Astrocyte (in vitro differentiated cells and primary cell): ENCODE data around the gene PRKCA.

Experiments used
- EZH2 ChIP-seq: IDR thresholded peaks from 2 replicates; pipeline ENCODE4 v1.6.1; 2012; ENCODE audit warnings: mild to moderate bottlenecking, low read length, inconsistent platforms; ENCODE audit not compliant: insufficient read depth
- TF ChIP-seq, protein P1 (sequence below): IDR thresholded peaks from 2 replicates; pipeline ENCODE4 v1.5.1; 2011; ENCODE audit warnings: low read depth, mild to moderate bottlenecking, inconsistent platforms, low read length, moderate library complexity; ENCODE audit not compliant: insufficient read depth

DNA sequence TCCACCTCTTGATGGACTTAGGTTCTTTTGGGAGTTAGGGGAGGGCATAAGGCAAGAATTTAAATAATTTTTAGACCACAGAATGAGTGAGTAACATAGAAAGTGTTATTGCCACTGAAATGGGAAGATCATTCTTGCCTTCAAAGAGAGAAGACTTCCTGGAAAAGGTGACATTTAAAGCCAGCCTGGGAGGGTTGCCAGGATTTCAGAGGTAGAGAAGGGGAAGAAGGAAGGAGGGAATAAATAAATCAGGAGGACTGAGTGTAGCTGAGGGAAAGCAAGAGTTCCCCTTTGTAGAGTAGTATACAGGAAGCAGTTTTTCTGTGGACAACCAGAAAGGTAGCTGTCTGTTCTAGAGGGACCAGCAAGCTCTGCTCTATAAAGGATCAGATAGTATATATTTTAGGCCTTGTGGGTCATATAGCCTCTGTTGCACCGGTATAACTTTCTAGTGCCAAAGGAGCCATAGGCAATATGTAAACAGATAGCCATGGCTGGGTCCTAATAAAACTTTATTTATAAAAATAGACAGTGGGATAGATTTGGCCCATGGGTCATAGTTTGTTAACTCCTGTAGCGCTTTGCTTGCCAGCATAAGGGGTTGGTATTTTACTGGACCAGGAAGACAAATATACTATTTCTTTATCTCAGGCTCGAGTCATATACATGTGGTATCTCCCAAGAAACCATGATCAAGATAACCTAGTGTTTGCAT is 385.3 kb downstream of the PRKCA start:
- TF ChIP-seq EZH2 = no peak
- TF ChIP-seq, protein P1, sequence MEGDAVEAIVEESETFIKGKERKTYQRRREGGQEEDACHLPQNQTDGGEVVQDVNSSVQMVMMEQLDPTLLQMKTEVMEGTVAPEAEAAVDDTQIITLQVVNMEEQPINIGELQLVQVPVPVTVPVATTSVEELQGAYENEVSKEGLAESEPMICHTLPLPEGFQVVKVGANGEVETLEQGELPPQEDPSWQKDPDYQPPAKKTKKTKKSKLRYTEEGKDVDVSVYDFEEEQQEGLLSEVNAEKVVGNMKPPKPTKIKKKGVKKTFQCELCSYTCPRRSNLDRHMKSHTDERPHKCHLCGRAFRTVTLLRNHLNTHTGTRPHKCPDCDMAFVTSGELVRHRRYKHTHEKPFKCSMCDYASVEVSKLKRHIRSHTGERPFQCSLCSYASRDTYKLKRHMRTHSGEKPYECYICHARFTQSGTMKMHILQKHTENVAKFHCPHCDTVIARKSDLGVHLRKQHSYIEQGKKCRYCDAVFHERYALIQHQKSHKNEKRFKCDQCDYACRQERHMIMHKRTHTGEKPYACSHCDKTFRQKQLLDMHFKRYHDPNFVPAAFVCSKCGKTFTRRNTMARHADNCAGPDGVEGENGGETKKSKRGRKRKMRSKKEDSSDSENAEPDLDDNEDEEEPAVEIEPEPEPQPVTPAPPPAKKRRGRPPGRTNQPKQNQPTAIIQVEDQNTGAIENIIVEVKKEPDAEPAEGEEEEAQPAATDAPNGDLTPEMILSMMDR = no peak
